GM23338 (cell line): ENCODE results near the gene SLC10A6.

Experiments used
- CREB1 ChIP-seq: fragments of 250-450 bp; sonication (Bioruptor Pico); IDR thresholded peaks from 2 replicates; pipeline ENCODE4 v1.5.0; 2020; ENCODE audit warnings: low read depth, mild to moderate bottlenecking, moderate library complexity
- EZH2 ChIP-seq: fragments of 200-600 bp; sonication (generic); IDR thresholded peaks from one replicate; pipeline ENCODE4 v1.8.0; 2017; ENCODE audit warnings: antibody characterized with exemption, mild to moderate bottlenecking, low read depth; ENCODE audit not compliant: unreplicated experiment
- EZH2phosphoT487 ChIP-seq: fragments of 200-600 bp; sonication (generic); IDR thresholded peaks from one replicate; pipeline ENCODE4 v1.8.1; 2018; ENCODE audit warnings: antibody characterized with exemption; ENCODE audit not compliant: unreplicated experiment
- JUNB ChIP-seq: IDR thresholded peaks from one replicate; pipeline ENCODE4 v1.6.1; 2016; ENCODE audit warnings: antibody characterized with exemption; ENCODE audit not compliant: unreplicated experiment
- NANOG ChIP-seq: IDR thresholded peaks from 2 replicates; pipeline ENCODE4 v1.6.1; 2016; ENCODE audit warnings: antibody characterized with exemption, borderline replicate concordance
- POLR2AphosphoS5 ChIP-seq: IDR thresholded peaks from 2 replicates; pipeline ENCODE4 v1.6.1; 2016; ENCODE audit warnings: antibody characterized with exemption, low read depth
- STAT1 ChIP-seq: IDR thresholded peaks from one replicate; pipeline ENCODE4 v1.6.1; 2016; ENCODE audit warnings: antibody characterized with exemption; ENCODE audit not compliant: unreplicated experiment
- ZNF114 ChIP-seq: fragments of 250-450 bp; sonication (Bioruptor Pico); IDR thresholded peaks from 2 replicates; pipeline ENCODE4 v1.5.0; 2020; ENCODE audit warnings: mild to moderate bottlenecking, moderate library complexity
- ZNF331 ChIP-seq: fragments of 250-450 bp; sonication (Bioruptor Pico); IDR thresholded peaks from 2 replicates; pipeline ENCODE4 v1.5.0; 2020; ENCODE audit warnings: low read depth, mild to moderate bottlenecking, moderate library complexity
- TF ChIP-seq, protein P1 (sequence below), 2 experiments: fragments of 200-600 bp in 1 of 2; sonication (generic) in 1 of 2; conservative IDR thresholded peaks; 2 replicates each; pipeline versions ENCODE4 v1.5.1 to v1.6.1; 2016 to 2017; ENCODE audit warnings: antibody characterized with exemption in 2 of 2, low read depth in 2 of 2, mild to moderate bottlenecking in 2 of 2, moderate library complexity in 1 of 2
- TF ChIP-seq, protein P2 (sequence below): IDR thresholded peaks from one replicate; pipeline ENCODE4 v1.6.1; 2018; ENCODE audit warnings: antibody characterized with exemption; ENCODE audit not compliant: unreplicated experiment
- TF ChIP-seq, protein P3 (sequence below): IDR thresholded peaks from 2 replicates; pipeline ENCODE4 v1.6.1; 2016; ENCODE audit warnings: antibody characterized with exemption
- TF ChIP-seq, protein P4 (sequence below): fragments of 250-450 bp; sonication (Bioruptor Pico); IDR thresholded peaks from 2 replicates; pipeline ENCODE4 v1.5.0; 2020; ENCODE audit warnings: mild to moderate bottlenecking, moderate library complexity

DNA sequence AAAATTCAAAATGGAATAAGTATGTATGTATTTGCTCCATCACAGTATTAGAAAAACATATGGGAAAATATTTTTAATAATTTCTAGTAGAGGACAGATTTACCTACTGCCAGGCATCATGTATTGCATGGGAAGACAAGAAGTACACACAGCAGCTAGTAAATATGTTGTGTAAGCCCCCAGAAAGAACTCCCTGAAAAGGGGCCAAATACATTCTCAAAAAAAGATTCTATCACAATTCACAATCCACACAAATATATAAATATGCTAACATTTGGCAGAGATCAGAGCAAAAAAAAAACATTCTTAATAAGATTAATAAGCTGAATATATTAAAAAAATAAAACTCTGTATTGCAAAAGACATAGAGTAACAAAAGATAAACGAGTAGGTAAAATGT, 28.0 kb downstream of the SLC10A6 start:
- TF ChIP-seq, protein P1, sequence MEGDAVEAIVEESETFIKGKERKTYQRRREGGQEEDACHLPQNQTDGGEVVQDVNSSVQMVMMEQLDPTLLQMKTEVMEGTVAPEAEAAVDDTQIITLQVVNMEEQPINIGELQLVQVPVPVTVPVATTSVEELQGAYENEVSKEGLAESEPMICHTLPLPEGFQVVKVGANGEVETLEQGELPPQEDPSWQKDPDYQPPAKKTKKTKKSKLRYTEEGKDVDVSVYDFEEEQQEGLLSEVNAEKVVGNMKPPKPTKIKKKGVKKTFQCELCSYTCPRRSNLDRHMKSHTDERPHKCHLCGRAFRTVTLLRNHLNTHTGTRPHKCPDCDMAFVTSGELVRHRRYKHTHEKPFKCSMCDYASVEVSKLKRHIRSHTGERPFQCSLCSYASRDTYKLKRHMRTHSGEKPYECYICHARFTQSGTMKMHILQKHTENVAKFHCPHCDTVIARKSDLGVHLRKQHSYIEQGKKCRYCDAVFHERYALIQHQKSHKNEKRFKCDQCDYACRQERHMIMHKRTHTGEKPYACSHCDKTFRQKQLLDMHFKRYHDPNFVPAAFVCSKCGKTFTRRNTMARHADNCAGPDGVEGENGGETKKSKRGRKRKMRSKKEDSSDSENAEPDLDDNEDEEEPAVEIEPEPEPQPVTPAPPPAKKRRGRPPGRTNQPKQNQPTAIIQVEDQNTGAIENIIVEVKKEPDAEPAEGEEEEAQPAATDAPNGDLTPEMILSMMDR (conservative IDR thresholded peaks at IDR 0.05; ENCODE audit: low read depth in 2 of 2), result no peak
- TF ChIP-seq JUNB (no peak), EZH2 (no peak), ZNF331 (no peak), CREB1 (CRISPR knock-in tag) (no peak), POLR2AphosphoS5 (no peak), EZH2phosphoT487 (no peak), NANOG (no peak), ZNF114 (CRISPR knock-in tag) (no peak), STAT1 (no peak)
- TF ChIP-seq, protein P2, sequence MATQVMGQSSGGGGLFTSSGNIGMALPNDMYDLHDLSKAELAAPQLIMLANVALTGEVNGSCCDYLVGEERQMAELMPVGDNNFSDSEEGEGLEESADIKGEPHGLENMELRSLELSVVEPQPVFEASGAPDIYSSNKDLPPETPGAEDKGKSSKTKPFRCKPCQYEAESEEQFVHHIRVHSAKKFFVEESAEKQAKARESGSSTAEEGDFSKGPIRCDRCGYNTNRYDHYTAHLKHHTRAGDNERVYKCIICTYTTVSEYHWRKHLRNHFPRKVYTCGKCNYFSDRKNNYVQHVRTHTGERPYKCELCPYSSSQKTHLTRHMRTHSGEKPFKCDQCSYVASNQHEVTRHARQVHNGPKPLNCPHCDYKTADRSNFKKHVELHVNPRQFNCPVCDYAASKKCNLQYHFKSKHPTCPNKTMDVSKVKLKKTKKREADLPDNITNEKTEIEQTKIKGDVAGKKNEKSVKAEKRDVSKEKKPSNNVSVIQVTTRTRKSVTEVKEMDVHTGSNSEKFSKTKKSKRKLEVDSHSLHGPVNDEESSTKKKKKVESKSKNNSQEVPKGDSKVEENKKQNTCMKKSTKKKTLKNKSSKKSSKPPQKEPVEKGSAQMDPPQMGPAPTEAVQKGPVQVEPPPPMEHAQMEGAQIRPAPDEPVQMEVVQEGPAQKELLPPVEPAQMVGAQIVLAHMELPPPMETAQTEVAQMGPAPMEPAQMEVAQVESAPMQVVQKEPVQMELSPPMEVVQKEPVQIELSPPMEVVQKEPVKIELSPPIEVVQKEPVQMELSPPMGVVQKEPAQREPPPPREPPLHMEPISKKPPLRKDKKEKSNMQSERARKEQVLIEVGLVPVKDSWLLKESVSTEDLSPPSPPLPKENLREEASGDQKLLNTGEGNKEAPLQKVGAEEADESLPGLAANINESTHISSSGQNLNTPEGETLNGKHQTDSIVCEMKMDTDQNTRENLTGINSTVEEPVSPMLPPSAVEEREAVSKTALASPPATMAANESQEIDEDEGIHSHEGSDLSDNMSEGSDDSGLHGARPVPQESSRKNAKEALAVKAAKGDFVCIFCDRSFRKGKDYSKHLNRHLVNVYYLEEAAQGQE, result no peak
- TF ChIP-seq, protein P3, sequence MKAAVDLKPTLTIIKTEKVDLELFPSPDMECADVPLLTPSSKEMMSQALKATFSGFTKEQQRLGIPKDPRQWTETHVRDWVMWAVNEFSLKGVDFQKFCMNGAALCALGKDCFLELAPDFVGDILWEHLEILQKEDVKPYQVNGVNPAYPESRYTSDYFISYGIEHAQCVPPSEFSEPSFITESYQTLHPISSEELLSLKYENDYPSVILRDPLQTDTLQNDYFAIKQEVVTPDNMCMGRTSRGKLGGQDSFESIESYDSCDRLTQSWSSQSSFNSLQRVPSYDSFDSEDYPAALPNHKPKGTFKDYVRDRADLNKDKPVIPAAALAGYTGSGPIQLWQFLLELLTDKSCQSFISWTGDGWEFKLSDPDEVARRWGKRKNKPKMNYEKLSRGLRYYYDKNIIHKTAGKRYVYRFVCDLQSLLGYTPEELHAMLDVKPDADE, result no peak
- TF ChIP-seq, protein P4, sequence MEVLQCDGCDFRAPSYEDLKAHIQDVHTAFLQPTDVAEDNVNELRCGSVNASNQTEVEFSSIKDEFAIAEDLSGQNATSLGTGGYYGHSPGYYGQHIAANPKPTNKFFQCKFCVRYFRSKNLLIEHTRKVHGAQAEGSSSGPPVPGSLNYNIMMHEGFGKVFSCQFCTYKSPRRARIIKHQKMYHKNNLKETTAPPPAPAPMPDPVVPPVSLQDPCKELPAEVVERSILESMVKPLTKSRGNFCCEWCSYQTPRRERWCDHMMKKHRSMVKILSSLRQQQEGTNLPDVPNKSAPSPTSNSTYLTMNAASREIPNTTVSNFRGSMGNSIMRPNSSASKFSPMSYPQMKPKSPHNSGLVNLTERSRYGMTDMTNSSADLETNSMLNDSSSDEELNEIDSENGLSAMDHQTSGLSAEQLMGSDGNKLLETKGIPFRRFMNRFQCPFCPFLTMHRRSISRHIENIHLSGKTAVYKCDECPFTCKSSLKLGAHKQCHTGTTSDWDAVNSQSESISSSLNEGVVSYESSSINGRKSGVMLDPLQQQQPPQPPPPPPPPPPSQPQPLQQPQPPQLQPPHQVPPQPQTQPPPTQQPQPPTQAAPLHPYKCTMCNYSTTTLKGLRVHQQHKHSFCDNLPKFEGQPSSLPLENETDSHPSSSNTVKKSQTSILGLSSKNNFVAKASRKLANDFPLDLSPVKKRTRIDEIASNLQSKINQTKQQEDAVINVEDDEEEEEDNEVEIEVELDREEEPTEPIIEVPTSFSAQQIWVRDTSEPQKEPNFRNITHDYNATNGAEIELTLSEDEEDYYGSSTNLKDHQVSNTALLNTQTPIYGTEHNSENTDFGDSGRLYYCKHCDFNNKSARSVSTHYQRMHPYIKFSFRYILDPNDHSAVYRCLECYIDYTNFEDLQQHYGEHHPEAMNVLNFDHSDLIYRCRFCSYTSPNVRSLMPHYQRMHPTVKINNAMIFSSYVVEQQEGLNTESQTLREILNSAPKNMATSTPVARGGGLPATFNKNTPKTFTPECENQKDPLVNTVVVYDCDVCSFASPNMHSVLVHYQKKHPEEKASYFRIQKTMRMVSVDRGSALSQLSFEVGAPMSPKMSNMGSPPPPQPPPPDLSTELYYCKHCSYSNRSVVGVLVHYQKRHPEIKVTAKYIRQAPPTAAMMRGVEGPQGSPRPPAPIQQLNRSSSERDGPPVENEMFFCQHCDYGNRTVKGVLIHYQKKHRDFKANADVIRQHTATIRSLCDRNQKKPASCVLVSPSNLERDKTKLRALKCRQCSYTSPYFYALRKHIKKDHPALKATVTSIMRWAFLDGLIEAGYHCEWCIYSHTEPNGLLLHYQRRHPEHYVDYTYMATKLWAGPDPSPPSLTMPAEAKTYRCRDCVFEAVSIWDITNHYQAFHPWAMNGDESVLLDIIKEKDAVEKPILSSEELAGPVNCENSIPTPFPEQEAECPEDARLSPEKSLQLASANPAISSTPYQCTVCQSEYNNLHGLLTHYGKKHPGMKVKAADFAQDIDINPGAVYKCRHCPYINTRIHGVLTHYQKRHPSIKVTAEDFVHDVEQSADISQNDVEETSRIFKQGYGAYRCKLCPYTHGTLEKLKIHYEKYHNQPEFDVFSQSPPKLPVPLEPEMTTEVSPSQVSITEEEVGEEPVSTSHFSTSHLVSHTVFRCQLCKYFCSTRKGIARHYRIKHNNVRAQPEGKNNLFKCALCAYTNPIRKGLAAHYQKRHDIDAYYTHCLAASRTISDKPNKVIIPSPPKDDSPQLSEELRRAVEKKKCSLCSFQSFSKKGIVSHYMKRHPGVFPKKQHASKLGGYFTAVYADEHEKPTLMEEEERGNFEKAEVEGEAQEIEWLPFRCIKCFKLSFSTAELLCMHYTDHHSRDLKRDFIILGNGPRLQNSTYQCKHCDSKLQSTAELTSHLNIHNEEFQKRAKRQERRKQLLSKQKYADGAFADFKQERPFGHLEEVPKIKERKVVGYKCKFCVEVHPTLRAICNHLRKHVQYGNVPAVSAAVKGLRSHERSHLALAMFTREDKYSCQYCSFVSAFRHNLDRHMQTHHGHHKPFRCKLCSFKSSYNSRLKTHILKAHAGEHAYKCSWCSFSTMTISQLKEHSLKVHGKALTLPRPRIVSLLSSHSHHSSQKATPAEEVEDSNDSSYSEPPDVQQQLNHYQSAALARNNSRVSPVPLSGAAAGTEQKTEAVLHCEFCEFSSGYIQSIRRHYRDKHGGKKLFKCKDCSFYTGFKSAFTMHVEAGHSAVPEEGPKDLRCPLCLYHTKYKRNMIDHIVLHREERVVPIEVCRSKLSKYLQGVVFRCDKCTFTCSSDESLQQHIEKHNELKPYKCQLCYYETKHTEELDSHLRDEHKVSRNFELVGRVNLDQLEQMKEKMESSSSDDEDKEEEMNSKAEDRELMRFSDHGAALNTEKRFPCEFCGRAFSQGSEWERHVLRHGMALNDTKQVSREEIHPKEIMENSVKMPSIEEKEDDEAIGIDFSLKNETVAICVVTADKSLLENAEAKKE (CRISPR knock-in tag), result no peak
